Glutamatergic neuron (in vitro differentiated cells): Measurements from ENCODE around the gene FSIP1. TPM values are rescaled to one million over a fixed set of nuclear protein-coding genes. Genes with fewer than 3 reads are reported as not detected.

Source experiments
- DNase-seq: peaks from one replicate; pipeline ENCODE4 v3.0.0; 2022
- H3K27ac Mint-ChIP-seq: one replicate; pipeline ENCODE4 v1.8.0; 2020; ENCODE audit warnings: mild to moderate bottlenecking, mixed read lengths, inconsistent platforms; ENCODE audit not compliant: unreplicated experiment
- H3K27me3 Mint-ChIP-seq: one replicate; pipeline ENCODE4 v1.8.0; 2020; ENCODE audit warnings: mild to moderate bottlenecking, moderate library complexity, mixed read lengths, inconsistent platforms; ENCODE audit not compliant: unreplicated experiment
- H3K36me3 Mint-ChIP-seq: one replicate; pipeline ENCODE4 v1.8.0; 2020; ENCODE audit warnings: mild to moderate bottlenecking, mixed read lengths, inconsistent platforms; ENCODE audit not compliant: unreplicated experiment
- H3K4me1 Mint-ChIP-seq: one replicate; pipeline ENCODE4 v1.8.0; 2020; ENCODE audit warnings: mild to moderate bottlenecking, low read depth, mixed read lengths, inconsistent platforms; ENCODE audit not compliant: unreplicated experiment
- H3K4me3 Mint-ChIP-seq: one replicate; pipeline ENCODE4 v1.8.0; 2020; ENCODE audit warnings: mild to moderate bottlenecking, mixed read lengths, inconsistent platforms; ENCODE audit not compliant: unreplicated experiment
- H3K9me3 Mint-ChIP-seq: one replicate; pipeline ENCODE4 v1.8.0; 2020; ENCODE audit warnings: mild to moderate bottlenecking, moderate library complexity, mixed read lengths, inconsistent platforms; ENCODE audit not compliant: unreplicated experiment
- total RNA-seq: library from RNA; stranded (reverse); fragmentation: NEBNext Ultra II Directional; extraction: Animal tissue kit (Norgen Biotek cat#: 25700); gene quantifications from one replicate; pipeline ENCODE4 v1.2.1, GENCODE V29; 2021; ENCODE audit not compliant: unreplicated experiment
- TF ChIP-seq, protein P1 (sequence below): fragments of 200-600 bp; sonication (generic); IDR thresholded peaks from one replicate; pipeline ENCODE4 v1.5.0; 2021; ENCODE audit not compliant: partially characterized antibody, unreplicated experiment

FSIP1 gene
- total RNA-seq, 1 donor from 2014 or later = 1.5 TPM

DNA sequence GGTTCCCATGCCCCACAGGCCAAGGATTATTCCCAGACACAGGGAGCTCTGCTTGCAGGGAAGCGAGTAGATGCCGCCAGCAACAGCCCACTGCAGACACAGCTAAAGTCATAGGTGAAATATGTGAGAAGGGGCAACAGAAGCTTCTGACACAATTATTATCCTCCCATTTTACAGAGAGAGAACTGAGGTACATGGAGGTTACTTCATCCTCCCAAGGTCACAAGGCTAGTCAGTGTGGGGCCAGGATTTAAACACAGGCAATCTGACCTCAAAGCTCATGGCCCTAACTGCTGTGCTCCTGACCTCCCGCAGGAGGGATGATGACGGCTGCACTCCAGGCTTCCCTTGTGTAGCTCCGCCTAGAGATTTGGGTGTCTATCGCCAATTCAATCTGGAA, 15.7 kb upstream of the FSIP1 start:
- DNase-seq = no peak
- Mint-ChIP-seq H3K27me3 (peaks cover 1% of the 10 kb centered on the region), H3K36me3 (no peaks in the 10 kb centered on the region), H3K27ac (no peak overlapping the region), H3K4me1 (no peaks in the 10 kb centered on the region), H3K4me3 (no peak overlapping the region), H3K9me3 (no peaks in the 10 kb centered on the region)
- TF ChIP-seq, protein P1, sequence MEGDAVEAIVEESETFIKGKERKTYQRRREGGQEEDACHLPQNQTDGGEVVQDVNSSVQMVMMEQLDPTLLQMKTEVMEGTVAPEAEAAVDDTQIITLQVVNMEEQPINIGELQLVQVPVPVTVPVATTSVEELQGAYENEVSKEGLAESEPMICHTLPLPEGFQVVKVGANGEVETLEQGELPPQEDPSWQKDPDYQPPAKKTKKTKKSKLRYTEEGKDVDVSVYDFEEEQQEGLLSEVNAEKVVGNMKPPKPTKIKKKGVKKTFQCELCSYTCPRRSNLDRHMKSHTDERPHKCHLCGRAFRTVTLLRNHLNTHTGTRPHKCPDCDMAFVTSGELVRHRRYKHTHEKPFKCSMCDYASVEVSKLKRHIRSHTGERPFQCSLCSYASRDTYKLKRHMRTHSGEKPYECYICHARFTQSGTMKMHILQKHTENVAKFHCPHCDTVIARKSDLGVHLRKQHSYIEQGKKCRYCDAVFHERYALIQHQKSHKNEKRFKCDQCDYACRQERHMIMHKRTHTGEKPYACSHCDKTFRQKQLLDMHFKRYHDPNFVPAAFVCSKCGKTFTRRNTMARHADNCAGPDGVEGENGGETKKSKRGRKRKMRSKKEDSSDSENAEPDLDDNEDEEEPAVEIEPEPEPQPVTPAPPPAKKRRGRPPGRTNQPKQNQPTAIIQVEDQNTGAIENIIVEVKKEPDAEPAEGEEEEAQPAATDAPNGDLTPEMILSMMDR = no peak

DNA sequence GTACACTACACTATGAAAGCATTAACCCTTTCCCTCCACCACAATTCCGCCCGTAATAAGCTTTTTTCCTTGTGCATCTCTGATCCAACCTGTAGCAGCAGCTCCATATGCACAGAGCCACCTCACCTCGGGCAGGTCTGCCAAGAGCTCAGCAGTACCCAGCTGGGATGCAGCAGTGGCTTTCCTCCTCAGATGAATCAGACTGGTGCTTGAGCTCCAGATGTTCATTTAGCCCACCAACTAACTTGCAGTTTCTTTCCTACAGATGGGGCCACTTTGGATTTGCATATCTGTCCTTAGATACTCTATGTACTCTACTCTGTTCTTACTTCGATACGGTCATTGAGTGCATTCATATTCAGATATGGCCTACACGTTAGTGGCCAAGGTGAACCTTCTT, 14.8 kb upstream of the FSIP1 start:
- H3K4me3 Mint-ChIP-seq = no peak overlapping the region
- H3K27me3 Mint-ChIP-seq = peaks cover 1% of the 10 kb centered on the region
- DNase-seq = no peak
- H3K36me3 Mint-ChIP-seq = no peaks in the 10 kb centered on the region
- peaks cover 6% of the 10 kb centered on the region for H3K4me1 Mint-ChIP-seq
- TF ChIP-seq, protein P1 = no peak
- no peak overlapping the region for H3K27ac Mint-ChIP-seq
- no peaks in the 10 kb centered on the region for H3K9me3 Mint-ChIP-seq

DNA sequence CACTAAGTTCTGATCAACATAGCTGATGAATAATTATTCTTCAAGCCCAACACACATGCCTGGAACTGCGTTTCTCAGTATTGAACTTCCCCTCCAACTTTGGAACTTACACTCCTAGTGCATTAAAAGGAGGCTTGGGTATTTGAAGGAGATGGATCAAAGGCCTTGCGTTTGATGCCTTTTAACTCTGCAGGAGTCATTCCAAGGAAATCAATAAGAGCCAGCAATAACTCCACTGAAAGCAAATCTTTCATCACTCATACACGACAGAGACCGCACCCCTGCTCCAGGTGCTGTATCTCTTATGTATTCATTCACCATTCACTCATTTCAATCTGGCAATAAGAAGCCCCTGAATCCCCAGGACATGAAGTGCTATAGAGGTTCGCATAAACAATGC, 14.0 kb upstream of the FSIP1 start:
- peaks cover 6% of the 10 kb centered on the region for H3K4me1 Mint-ChIP-seq
- H3K27me3 Mint-ChIP-seq = peaks cover under 1% of the 10 kb centered on the region
- no peaks in the 10 kb centered on the region for H3K36me3 Mint-ChIP-seq
- TF ChIP-seq, protein P1 = no peak
- H3K27ac Mint-ChIP-seq = no peak overlapping the region
- DNase-seq = no peak
- no peaks in the 10 kb centered on the region for H3K9me3 Mint-ChIP-seq
- no peak overlapping the region for H3K4me3 Mint-ChIP-seq

DNA sequence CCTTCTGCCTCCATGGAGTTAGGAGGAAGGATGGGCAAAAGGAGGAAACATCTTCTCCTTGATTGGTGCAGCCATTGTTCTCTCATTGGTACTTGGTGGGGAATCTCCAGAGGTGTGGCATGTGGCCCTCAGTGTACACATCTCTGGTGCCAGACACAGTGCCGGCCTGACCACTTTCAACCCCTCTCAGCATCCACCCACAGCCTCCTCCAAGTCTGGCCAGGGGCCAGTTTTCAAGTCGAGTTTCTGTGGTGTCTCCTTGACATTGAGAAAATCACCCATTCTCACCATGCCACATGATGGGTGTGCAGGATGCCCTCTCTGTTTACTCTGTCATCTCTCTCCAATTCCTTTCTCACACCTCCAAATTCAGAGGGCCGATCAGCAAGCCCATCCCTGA, 12.8 kb upstream of the FSIP1 start:
- no peak overlapping the region for H3K4me3 Mint-ChIP-seq
- H3K27ac Mint-ChIP-seq = no peak overlapping the region
- TF ChIP-seq, protein P1 = no peak
- H3K9me3 Mint-ChIP-seq = no peaks in the 10 kb centered on the region
- no peaks in the 10 kb centered on the region for H3K36me3 Mint-ChIP-seq
- no peaks in the 10 kb centered on the region for H3K27me3 Mint-ChIP-seq
- DNase-seq = no peak
- peaks cover 6% of the 10 kb centered on the region for H3K4me1 Mint-ChIP-seq

DNA sequence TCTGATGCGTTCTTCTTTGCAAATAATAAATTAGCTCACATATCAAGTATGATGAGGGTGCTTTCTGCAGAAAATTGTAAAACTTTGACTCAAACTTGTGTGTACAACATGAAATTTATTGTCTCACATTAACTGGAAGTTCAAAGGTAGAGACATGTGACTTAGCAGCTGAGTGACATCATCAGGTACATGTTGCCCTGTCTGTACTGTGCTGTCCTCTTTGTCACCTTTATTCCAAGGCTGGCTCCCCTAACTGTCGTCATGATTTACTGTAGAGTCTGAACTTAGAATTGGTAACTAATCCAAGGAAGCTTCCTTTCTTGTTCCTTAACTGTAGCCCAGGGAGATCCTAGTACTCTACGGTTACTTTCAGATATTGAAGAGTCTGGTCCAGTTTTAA, 12.3 kb upstream of the FSIP1 start:
- Mint-ChIP-seq H3K9me3 (no peaks in the 10 kb centered on the region), H3K36me3 (no peaks in the 10 kb centered on the region), H3K4me1 (peaks cover 6% of the 10 kb centered on the region), H3K27me3 (no peaks in the 10 kb centered on the region), H3K27ac (no peak overlapping the region), H3K4me3 (no peak overlapping the region)
- no peak for DNase-seq
- TF ChIP-seq, protein P1 = no peak
